Cerebellar cortex (tissue), 1 donor: ENCODE measurements around the gene MAP2K5.
"Not testable (repeated sequence)": the region's sequence is repeated elsewhere in the genome, so short reads cannot be mapped to it uniquely, and the experiment has no call there.

Experiments used
- DNase-seq: peaks from one replicate; pipeline ENCODE4 v3.0.0-alpha.2; 2015; ENCODE audit warnings: low spot score

MAP2K5 gene

GRCh38 chr15:67601073-67601472, 58.6 kb downstream of the MAP2K5 start:
- no peak for DNase-seq

DNA sequence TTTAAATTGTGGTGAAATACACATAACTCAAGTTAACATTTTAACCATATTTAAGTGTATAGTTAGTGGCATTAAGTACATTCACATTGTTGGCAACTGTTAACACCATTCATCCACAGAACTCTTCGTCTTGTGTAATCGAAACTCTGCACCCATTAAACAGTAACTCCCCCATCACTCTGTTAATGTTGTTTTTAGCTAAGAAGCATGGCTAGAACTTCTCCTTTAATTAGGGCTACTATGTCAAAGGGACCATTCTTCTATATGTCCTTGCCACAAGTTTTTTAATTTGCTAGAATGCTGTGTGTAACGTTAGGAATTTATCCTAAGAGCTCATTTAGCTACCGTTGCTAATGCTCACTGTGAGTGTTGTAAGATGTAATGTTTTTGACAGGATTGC, 60.6 kb downstream of the MAP2K5 start:
- DNase-seq = no peak

DNA sequence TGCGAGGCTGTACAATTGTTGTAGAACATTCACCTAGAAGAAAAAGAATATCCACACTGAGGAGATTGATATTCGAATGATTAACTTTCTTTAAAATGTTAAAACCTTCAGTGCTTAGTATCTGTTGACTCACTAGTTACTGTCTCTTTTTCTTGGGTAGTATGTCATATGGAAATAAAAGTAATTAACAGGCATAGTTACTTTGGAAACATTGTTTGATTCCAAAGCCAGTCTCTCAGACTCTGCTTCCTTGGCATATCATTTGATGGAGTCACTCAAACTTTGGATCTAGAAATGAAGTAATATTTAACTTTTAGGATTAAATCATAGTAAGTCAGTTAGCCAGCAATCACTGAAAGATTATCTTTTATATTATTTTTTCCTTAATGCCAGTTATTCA, 63.4 kb downstream of the MAP2K5 start:
- DNase-seq = no peak

DNA sequence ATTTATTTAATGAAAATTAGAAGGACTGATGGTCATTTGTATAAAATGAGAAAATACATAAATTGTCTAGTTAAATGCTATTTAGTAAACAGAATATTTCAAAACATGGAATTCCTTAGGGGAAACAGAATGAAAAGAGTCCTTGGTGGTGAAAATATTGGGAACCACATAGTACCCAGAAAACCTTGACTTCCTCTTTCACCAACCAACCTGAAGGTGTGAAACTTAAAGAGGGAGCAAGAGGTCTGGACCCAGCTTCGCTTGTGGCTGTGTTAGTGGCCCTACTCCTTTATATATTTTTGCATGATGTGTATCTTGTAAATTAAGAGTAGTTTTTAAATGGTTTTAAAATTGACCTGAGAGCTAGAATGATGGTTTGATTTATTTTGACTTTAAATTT, 64.2 kb downstream of the MAP2K5 start:
- no peak for DNase-seq

DNA sequence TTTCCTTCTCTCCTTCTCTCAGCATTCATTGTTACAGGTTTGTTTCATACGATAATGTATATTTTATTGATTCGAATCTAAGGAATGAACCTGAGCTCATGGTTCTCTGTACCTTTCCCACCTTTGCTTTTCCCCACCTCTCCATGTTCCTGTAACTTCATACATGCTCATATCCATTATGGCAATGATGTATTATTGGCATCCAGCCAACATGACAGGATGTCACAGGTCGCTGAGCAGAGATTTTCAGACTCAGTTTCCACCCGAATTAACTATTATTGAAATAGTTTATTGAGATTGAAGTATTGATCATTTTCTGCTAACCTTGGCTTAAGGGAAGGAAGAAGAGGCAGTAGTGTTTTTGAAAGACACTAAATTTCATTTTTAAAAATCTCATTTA, 64.8 kb downstream of the MAP2K5 start:
- no peak for DNase-seq

DNA sequence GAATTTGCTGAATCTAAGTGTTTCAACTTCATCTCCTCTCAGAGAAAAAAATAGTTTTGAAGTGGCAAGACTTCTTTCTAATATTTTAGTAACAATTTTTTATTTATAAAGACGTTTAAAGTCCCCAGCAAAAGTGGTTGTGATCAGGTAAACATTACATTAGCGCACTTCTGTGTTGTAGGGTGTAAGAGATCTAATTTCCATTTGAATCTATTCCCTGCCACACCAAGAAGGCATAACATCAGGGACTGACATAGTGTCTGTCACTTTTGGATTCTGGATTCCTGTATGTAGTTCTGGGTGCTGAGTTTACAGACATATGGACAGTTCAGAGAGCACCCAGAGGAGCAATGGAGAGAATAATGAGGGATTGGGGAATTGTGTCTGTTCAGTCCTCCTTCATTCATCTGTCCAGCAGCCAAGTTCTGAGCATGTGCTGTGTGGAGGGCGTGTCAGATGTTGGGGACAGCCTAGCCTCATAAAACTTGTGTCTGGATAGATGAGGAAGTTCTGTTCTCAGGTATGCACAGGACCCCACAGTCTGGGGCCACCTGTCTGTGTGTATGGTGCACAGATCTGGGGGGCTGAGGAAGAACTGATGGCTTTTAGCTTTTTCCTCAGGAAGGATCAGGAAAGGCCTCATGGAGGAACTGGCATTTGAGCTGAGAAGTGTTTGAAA, 65.6 kb downstream of the MAP2K5 start:
- no peak for DNase-seq

DNA sequence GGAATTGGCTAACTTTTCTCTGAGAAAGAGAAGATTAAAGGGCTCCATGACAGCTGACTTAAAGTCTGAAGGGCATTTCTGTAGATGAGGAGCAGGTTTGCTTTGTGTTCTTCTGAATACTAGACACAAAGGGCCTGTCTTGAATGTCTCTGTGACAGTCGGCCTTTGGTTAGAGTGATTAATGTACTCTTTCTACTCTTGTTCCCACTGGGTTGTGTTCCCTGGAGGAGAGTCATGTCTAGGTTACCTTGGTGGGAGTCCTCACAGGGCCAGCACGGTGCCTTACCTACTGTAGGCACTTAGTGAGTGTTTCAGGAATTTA, 66.1 kb downstream of the MAP2K5 start:
- no peak for DNase-seq

GRCh38 chr15:67611370-67612369, 69.2 kb downstream of the MAP2K5 start:
- no peak for DNase-seq

DNA sequence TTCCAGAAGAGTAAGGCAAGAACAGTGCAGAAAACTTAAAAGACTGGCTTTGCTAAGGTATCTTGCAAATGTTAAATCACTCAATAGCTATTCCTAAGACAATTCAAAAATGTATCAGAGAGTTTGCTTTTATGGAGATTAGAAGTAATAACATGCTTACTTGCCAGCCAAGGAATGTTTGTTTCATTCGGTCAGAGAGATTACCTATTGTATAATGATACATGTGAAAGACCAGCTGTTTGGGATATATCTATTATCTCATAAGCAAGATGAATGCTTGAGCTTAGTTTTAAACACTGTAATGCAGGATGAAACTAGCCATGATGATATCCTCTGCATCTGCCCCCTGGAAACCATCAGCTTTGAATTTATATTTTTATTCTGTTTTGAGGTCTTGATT, 70.7 kb downstream of the MAP2K5 start:
- DNase-seq = no peak

DNA sequence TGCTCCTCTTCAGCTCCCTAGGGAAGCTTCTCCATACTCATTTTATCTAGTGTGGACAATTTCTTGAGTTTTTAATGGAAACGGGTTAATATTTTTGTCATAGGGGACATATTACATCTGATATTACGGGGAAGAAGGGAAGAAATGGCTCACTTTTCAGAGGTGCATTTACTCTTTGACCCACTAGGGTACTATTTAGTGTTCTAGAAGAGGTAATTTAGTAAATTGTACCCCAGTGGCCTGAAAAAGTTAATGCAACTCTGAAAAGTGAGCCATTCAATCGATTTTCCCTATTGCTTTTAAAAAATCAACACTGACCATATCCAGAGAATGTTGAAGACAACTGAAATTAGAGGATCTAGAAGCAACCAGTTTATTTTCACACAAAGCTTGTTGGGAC, 71.2 kb downstream of the MAP2K5 start:
- no peak for DNase-seq

GRCh38 chr15:67615131-67615534, 72.6 kb downstream of the MAP2K5 start:
- DNase-seq = not testable (repeated sequence)

DNA sequence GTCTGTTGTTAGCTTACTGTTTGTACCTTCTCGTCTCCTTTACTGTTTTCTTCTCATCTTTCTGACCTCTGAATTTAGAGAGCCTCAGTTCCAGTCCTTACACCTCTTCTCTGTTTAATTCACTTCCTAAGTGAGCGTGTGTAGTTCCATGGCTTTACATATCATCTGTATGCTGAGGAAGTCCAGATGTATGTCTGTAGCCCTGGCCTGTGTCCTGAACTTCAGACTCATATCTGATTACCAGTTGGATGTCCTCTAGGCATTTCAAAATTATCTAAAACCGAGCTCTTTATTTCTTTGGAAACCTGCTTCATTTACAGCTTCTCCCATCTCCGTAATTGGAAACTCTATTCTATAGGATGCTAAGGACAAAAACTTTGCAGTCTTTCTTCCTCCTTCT, 75.8 kb downstream of the MAP2K5 start:
- DNase-seq = no peak

DNA sequence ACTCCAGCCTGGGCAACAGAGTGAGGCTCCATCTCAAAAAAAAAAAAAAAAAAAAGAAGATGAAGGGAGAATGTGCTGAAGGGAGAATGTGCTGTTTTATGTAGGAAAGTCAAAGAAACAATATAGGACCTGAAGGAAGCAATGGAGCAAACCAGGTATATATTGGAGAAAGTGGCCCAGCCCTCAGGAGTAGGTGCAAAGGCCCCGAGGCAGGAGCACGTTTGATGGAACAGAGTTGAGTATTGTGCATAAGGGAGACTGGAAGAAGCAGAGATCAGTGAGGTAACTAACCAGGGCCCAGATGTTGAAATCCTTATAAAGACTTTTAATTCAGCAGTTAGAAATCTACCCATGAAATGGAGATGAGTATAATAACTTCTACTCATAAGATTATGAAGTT, 79.6 kb downstream of the MAP2K5 start:
- no peak for DNase-seq

GRCh38 chr15:67632261-67632660, 89.8 kb downstream of the MAP2K5 start:
- no peak for DNase-seq

GRCh38 chr15:67635950-67636349, 93.4 kb downstream of the MAP2K5 start:
- DNase-seq = not testable (repeated sequence)

DNA sequence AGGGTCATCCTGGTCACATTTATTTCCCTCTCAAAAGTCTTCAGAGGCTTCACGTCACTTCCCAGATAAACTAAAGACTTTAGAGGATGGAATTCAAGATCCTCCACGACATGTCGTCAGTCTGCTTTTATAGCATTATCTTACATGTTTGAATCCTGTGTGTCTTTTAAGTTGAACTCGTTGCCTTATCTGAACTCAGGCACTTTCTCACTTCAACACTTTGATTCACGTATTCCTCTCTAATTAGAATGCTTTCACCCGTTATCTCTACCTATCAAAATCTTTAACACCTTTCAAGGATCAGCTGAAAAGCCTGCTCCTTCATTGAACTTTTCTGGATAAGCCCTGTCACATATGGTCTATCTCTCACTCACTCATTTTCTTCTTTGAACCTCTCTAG, 97.1 kb downstream of the MAP2K5 start:
- no peak for DNase-seq

- DNase-seq = no peak
Observed at GRCh38 chr15:67641453-67641852, 99.0 kb downstream of the MAP2K5 start.

DNA sequence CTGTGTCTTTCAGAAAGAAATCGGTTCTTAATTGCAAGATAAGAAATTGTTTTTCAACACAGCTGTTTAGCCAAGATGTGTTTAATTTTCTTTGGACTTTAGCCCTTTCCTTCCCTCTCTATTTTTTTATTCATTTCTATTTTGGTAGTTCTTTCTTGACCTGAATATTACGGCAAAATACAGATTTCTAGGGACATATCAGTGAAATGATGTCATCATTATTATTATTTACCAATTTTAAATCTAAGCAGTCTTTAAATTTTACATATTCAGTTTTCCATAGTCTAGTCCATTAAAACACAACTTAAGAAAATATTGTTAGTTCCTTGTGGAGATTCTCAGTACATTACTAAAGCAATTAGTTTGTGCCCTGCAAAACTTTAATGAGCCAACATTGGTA, 104.3 kb downstream of the MAP2K5 start:
- DNase-seq = no peak

- no peak for DNase-seq
Observed at GRCh38 chr15:67652586-67652985, 110.1 kb downstream of the MAP2K5 start.

DNA sequence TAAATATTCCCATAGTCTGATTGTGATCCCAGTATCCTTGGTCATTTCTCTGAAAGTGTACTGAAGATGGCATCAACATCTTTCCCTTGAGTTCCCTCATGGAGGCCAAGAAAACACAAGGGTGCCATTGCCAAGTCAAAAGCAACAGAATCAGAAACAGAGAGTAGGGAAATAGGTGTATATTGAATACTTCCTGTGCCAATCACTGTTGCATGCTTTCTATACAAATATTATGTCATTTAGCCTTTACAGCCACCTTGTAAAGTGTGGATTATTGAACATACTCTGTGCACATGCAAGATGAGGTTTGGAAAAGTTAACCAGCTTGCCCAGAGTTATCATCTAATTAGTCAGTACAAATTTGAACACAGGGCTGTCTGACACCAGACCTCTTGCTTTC, 117.9 kb downstream of the MAP2K5 start:
- no peak for DNase-seq

GRCh38 chr15:67660874-67661606, 118.5 kb downstream of the MAP2K5 start:
- no peak for DNase-seq

DNA sequence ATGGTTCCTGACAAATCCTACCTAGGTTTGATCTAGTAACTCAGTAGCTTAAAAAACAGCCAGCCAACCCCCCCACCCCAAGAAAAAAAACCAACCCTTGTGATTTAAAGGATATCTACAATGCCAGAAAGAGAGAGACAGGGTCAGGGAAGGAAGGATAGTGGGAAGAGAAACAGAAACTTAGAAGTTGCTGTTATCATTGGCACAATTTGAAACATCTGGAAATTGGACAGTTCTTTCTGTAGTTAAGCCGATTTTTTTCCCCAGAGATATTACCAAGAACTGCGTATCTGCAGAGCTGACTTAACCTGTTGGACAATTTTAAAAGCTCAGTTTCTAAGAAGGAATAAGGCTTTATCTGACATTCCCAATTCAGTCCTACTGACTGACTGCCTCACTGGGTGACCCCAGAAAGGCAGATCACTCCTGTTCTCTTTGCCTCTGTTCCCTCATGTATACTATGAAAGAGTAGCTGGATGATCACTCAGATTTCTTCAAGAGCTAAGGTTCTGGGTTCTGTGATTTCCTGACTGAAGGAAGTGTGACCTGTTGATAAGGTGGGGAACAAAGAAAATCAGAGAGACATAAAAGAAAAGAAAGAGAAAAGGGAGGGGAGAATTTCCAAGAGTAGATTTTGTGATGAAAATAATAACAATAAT, 128.3 kb downstream of the MAP2K5 start:
- no peak for DNase-seq
